Coronary artery (tissue), 2 donors: Measurements from ENCODE around the gene ALG6.

Experiments
- DNase-seq: peaks from one replicate; pipeline ENCODE4 v3.0.0-alpha.2; 2017; ENCODE audit warnings: low spot score
- H3K27ac ChIP-seq, 2 donors: fragments of 200-600 bp; sonication (generic); one replicate each; pipeline ENCODE4 v1.5.1; 2016 to 2019
- H3K4me3 ChIP-seq: fragments of 200-600 bp; sonication (generic); 2 replicates; pipeline ENCODE4 v1.5.1; 2016; ENCODE audit warnings: mild to moderate bottlenecking, moderate library complexity
- CTCF ChIP-seq: fragments of 200-600 bp; sonication (generic); IDR thresholded peaks from one replicate; pipeline ENCODE4 v1.5.1; 2019; ENCODE audit warnings: antibody characterized with exemption

ALG6 gene

DNA sequence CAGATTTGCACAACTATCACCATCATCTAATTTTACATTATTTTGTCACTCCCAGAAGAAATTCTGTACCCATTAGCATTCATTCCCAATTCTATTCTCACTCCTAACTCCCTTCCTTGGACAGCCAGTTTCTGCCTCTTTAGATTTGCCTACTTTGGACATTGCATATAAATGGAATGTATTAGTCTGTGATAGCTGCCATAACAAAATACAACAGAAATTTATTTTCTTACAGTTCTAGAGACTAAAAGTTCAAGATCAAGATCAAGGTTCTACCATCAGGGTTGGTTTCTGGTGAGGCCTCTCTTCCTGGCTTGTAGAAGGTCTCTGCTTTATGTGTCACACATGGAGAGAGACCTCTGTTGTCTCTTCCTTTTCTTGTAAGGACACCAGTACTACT, 61.9 kb downstream of the ALG6 start:
- H3K27ac ChIP-seq: no peak overlapping the region

GRCh38 chr1:63435161-63435560, 67.7 kb downstream of the ALG6 start:
- no peak for DNase-seq
- Histone ChIP-seq H3K27ac (no peak overlapping the region), H3K4me3 (no peak overlapping the region)
- TF ChIP-seq CTCF: no peak

More for the DNA sequence above, 61.9 kb downstream of the ALG6 start:
- DNase-seq: no peak
- no peak overlapping the region for H3K4me3 ChIP-seq
- TF ChIP-seq CTCF: no peak

- no peak overlapping the region for H3K27ac ChIP-seq
- no peak for DNase-seq
- no peak overlapping the region for H3K4me3 ChIP-seq
- TF ChIP-seq CTCF: no peak
Measured at GRCh38 chr1:63442141-63442475, 74.7 kb downstream of the ALG6 start.

DNA sequence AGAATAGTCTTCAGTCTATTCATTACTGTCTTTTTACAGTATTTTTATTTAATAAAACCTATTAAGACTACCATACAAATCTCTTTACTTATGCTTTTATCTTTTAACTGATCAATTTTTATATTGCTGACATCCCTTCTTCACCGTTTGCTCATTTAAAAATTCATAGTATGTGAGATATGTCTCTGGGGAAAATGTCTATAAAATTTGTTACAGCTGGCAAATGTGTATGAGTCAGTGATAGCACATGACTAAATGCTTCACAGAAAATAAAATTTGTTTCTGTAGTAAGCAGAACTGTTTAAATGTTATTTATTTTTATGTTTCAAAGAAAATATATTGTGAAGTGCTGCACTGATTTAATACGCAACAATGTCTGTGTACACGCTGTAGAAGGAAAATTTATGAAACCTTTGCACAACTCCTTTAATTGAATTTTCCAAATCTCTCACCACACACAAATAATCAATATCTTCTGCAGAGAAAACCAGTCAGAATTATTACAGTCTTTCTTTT, 81.4 kb downstream of the ALG6 start:
- Histone ChIP-seq H3K4me3 (no peak overlapping the region), H3K27ac (no peak overlapping the region)
- no peak for DNase-seq
- TF ChIP-seq CTCF: no peak

- no peak for TF ChIP-seq CTCF
- no peak overlapping the region for H3K4me3 ChIP-seq
- DNase-seq: no peak
- no peak overlapping the region for H3K27ac ChIP-seq
Measured at GRCh38 chr1:63450416-63450815, 83.0 kb downstream of the ALG6 start.

DNA sequence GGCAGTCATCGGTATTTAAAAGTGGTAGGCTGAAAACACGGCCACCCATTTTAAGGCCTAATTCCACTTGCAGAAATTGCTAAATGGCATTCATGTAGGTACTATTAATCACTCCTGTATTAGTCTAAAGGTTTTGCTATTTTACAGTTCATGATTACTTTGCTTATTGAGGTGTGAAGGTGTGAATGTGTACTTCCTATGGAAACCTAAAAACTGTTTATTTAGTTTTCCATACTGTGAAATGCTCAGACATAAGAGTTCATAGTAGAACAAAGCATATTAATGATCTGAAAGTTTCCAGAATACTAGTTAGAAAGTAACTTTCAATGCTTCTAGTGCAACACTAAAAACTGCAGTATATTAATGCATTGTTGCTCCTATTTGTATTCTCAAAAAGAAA, 85.8 kb downstream of the ALG6 start:
- H3K27ac ChIP-seq: no peak overlapping the region
- TF ChIP-seq CTCF: no peak
- DNase-seq: no peak
- no peak overlapping the region for H3K4me3 ChIP-seq

DNA sequence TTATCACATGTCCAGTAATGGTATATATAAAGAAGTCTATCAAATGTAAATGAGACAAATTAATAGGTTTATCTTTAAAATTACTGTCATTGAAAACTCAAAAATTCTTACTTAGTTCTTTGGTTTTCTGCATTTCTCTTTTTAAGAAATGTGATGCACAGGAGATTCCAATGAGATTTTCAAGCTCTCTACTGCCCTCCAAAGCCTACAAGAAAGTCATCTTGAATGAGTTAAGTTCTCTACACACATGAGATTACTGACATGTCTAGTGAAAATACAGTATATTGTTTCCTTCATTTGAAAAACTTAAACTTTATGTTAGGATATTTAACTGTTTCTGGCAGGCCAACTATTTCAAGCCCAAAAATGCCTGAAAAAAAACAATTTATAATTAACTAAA, 86.8 kb downstream of the ALG6 start:
- DNase-seq: no peak

More for the DNA sequence above, 86.8 kb downstream of the ALG6 start:
- Histone ChIP-seq H3K4me3 (no peak overlapping the region), H3K27ac (no peak overlapping the region)
- no peak for TF ChIP-seq CTCF
